GM18502 (cell line): ENCODE measurements around the gene RNH1.

Experiments
- ATAC-seq: cut with Tn5 transposase; IDR thresholded peaks from one replicate; pipeline ENCODE4 v1.9.1; 2021; ENCODE audit warnings: mild to moderate bottlenecking; ENCODE audit not compliant: unreplicated experiment, poor library complexity

RNH1 gene

DNA sequence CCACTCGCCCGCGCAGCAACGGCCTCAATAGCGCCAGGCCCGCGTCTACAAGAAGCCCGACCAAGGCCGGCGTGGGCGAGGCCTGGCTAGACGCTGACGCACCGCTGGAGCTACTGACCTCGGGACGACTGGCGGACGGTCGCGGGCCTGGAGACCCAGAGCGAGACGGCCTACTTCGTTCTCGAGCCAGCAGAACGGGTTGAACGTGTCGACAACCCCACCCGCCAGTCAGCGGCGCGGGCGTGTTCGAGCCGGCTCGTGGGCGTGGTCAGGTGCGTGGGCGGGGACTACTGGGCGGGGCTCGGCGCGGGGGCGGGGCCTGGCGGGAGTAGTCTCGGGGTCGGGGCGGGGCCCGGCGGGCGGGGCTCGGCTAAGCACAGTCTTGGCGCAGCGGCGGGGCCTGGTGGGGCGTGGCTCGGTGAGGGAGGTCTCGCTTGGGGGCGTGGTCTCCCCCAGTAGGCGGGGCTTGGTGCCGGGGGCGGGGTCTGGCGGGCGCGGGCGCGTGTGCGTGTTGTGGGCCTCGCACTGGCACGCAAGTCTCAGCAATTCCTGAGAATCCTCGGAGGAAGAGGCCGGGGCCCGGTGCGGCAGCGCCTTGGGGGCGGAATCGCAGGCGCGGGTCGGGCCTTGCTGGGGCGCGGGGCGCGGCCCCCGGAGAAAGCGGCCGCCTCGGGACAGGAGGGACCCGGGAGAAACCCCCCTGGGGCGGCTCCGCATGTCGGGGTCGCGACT, at the start of gene RNH1:
Gene RNH1 (minus strand): TSS at position 248 of the 732 bp plus-strand sequence. CDS start 5,080 bp downstream, outside the sequence.
- ATAC-seq = peak; percentile 44

DNA sequence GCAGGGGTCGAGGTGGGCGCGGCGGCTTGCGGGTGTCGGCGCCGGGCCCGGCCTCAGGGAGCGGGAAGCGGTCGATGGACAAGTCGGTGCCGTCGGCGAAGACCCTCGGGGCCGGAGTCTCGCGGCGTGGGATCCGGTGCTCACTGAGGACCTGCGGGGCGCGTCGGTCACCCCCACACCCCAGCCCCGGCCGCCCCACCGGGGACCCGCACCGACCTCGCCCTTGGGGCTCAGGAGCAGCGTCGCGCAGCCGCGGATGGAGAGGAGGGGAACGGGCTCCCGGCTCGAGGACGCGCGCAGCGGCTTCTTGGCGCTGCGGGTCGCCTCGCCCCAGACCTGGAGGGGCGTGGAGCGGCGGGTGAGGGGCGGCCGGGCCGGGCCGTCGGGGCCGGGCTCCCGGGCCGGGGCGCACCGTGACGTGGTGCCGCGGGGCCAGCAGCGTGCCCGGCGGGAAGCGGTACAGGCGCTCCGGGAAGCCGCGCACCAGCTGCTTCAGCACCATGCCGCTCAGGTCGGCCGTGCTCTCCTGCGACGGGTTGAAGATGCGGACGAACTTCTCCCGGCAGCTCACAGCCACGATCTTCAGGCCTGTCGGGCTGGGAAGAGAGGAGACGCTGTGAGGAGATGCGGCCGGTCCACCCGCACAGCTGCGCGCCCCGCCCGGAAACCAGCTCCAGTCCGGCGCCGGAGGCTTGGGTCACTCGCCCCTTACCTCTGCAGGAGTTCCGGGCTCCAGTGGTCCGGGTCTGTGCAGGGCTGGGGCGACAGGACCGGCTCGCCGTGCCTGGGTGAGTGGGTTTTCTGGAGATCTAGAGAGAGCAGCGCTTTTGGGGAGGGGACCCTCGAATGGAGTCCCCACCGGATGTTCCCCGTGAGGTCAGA, 49.0 kb upstream of the RNH1 start:
- ATAC-seq = no peak

GRCh38 chr11:555227-555779, 48.3 kb upstream of the RNH1 start:
- ATAC-seq = no peak

DNA sequence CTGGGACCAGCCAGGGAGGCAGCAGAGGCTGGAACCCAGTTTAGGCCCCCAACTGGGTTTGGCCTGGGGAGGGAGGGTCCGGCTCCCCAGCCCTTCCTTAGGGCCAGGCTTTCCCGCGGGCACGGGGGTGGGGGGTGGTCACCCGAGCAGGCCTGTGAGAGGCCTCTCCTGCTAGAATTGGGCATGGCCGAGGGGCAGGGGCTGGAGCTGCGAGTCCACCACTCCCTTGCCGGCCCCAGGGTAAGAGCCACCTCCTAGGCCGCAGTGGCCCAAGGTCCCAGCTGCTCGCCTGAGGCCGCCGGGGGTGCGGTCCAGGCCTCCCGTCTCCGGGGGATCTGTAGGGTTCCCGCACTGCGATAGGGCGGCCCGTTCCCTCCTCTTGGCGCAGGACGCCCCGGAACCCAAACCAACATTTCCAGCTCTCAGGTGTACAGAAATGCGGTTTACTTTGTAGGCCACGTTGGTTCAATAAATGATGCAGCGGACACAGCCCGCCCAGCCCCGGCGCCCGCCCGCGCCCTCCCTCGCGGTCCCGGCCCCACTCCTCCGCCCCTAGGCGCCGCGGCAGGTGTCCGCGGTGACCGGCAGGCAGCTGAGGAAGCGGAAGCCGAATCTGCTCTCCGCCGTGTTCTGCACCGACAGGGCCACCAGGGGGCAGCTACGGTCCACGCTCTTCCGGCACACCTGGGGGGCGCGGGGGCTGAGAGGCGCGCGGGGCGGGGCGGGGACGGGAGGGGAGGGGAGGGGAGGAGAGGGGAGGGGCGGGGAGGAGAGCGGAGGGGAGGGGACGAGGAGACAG, 47.6 kb upstream of the RNH1 start:
- no peak for ATAC-seq

DNA sequence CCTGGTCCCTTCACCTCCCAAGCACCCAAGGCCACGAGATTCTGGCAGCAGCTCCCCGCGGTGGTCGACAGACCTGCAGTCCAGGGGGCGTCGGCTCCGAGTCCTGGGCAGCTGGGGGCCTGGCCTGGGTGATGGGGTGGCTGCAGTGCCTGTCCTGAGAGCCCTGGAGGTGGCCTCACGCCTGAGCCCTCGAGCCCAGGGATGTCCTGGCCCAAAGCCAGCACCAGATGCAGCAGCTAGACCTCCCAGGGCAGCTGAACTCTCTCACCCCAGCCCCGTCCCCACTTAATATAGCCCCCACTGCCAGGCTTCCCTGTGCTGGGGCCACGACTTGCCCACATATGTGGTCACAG, 46.9 kb upstream of the RNH1 start:
- no peak for ATAC-seq

DNA sequence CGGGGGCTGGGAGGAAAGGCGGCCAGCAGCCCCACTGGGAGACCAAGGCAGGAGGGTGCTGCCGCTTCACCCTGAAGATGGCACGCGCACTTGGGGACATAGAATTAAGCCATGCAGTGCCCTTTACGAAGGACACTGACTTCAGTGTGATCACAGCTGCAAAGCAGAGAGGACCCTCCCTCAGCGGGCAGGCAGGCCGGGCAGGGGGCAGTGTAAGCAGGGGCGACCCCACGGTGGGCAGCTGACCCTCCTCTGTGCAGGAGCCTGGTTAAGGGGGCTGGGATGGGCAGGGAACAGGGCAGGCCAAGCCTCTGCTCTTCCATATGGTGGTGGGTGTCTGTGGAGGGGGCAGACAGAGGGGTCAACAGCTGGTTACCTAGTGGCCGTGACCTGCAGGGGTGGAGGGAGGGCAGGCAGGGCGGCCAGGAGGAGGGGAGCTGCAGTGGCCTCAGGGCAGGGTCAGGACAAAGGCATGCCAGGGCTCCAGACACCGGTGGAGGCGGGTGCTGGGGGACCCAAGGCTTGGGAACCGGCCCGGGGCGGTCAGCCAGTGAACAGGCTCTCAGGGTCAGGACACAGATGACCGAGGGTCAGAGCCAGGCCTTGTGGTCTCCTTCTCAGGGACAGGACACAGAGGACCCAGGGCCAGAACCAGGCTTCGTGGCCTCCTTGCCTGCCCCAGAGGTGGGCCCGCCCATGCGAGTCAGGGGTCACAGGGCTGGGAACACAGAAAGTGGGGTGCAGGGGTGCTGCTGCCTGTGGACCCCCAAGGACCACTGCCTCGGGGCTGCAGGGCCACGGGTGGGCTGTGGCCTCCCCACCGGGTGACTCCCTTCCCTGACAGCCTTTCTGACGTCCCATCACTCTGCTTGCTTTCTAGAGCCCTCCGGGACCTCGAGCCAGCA, 46.3 kb upstream of the RNH1 start:
- no peak for ATAC-seq

GRCh38 chr11:551596-551995, 44.6 kb upstream of the RNH1 start:
- ATAC-seq = no peak

GRCh38 chr11:551131-551530, 44.1 kb upstream of the RNH1 start:
- ATAC-seq = no peak

- no peak for ATAC-seq
Measured at GRCh38 chr11:550746-551085, 43.7 kb upstream of the RNH1 start.

DNA sequence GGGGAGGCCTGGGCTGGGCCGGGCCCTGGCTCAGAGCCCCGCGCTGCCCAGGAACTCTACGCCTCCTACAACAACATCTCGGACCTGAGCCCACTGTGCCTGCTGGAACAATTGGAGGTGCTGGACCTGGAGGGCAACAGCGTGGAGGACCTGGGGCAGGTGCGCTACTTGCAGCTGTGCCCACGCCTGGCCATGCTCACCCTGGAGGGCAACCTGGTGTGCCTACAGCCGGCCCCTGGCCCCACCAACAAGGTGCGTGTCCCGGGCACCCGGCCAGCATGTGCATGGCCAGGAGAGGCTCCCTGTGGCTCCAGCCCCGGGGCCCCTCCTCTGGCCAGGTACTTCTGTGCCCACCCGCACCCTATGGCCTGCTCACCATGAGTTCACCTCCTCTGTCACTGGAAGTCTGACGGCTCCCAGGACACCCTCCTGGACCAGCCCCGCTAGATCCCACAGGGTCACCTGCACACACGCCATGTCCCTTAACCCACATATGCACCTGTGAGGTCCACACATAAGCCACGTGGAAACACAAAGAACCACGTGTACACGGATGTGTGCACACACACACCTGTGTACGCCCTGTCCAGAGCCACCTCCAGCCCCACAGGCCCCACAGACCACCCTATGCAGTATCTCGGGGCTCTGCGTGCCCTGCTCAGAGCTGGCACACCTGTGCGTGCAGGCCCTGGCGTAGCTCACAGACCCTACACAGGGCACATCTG, 43.1 kb upstream of the RNH1 start:
- no peak for ATAC-seq

- ATAC-seq = no peak
Measured at GRCh38 chr11:548700-549603, 41.9 kb upstream of the RNH1 start.

DNA sequence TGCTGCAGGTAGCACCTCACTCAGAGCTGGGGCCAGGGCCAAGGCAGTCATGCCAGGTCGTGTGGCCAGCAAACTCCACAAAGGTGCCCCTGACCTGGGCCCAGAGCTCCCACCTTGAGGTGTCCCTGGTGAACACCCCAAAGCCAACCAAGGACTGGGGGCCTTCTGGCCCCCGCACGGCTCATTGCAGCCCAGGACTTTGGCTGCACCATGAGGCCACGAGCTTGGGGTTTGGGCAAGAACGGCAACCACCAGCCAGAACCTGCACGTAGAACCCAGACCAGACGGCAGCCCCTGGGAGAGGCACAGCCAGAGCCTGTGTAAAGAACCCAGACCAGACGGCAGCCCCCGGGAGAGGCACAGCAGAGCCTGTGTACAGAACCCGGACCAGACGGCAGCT, 38.1 kb upstream of the RNH1 start:
- ATAC-seq = no peak

GRCh38 chr11:544817-545166, 37.8 kb upstream of the RNH1 start:
- no peak for ATAC-seq

GRCh38 chr11:541433-541885, 34.4 kb upstream of the RNH1 start:
- no peak for ATAC-seq

GRCh38 chr11:540583-541432, 33.8 kb upstream of the RNH1 start:
- no peak for ATAC-seq

DNA sequence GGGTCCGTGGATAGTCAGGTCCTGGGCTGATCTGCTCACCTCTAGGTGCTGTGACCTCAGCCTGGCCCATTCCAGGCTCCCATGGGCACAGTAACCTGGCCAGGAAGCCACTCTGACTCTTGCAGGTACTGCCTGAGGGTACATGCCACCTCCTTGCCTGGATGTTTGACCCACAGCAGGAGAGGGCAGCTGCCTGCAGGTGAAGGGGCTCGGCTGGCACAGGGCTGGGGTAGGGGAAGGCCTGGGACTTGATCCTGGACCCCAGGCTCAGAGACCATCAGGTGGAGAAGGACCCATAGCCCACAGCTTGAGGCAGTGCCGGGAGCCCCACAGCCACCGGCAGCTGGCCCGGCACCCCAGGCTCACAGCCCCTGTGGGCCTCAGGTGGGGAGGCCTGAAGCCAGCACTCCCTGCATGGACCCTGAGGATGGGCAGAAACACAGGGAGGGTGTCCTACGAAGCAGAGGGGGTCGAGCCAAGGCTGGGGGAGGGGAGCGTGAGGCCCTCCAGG, 33.0 kb upstream of the RNH1 start:
- no peak for ATAC-seq
